Activated effector memory CD4-positive, alpha-beta T cell treated with anti-CD3 and anti-CD28 coated beads, Interleukin-2, amount 50 U/mL, for 16 hours (primary cell): ENCODE results near the gene OBSL1.
A peak's percentile ranks its signal among the peaks of the same experiment; 100 is the strongest.

Source experiments
- DNase-seq: peaks from one replicate; pipeline ENCODE4 v3.0.0-alpha.2; 2020

The OBSL1 gene

DNA sequence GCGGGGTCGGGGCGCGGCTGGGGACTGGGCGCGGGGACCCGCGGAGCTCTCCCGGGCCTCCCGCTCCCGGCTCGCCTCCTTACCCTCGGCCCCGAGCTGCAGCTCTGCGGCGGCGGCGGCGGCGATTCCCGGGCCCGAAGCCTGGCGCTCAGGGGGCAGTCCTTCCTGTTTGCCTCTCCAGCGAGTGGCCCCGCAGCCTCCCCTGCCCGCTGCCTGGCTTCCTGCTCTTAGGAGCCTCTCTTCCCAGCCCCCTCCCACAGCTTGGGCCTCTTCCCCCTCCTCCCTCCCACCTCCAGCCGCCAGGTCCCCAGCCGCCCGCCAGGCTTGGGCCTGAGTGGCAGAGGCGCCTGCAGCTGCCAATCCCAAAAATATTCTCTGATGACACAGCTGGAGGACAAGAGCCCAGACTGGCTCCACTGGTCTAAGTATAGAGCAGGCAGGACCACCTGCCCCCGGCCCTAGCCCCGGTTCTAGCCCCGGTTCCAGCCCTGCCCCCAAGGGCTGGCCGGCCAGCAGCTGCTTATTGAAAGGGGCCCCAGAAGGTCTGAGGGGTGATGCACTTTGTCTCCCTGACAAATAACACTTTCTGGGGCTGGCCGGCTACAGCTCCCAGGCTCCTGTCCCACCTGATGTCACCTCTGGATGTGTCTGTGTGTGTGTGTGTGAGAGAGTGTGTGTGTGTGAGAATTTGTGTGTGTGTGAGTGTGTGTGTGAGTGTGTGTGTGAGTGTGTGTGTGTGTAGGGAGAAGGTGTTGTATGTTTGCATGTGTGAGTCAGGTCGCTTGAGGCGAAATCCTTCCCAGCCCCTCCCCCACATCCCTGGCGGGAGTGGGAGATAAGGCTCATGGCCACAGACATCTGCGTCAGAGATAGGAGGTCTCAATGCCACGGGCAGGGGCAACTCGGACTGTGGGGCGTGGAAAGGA, at the start of gene OBSL1:
OBSL1 (minus strand) TSS at position 229 of the 926 bp plus-strand sequence. CDS start 307 bp downstream, outside the sequence.
- no peak for DNase-seq

DNA sequence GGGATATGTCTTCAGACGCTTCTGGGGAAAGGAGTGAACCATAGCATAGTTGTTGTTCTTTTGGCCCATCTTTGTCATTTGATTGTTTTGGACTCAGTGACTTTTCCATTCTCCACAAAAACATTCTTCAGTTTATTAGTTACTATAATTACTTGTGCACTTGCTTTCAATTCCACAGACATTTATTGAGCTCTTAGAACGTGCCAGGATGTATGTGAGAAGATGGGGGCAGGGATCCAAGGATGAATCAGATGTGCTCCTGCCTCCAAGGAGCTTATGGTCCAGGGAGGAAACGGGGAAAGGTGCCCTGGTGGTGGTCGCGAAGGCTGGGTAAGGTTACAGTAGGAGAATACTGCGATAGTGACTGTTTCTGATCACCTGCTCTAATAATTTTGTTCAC, 49.2 kb upstream of the OBSL1 start:
- no peak for DNase-seq

DNA sequence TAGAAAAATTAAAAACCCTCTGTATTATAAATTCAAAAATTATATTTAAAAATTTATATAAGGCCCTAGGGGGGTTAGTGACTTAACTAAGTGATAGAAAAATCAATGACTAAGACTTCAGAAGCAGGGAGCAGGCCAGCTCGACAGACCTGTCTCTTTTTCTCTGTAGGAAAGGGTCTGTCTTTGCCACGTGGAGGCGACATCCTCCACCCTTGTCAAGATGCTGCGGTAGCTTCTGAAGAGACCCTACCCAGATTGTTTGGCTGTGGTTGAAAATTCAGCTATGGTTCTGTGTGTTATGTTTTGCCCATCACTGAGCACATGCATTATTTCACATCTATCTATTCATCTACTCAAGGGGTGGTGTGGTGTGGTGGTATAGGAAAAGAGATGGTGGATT, 47.9 kb upstream of the OBSL1 start:
- no peak for DNase-seq

DNA sequence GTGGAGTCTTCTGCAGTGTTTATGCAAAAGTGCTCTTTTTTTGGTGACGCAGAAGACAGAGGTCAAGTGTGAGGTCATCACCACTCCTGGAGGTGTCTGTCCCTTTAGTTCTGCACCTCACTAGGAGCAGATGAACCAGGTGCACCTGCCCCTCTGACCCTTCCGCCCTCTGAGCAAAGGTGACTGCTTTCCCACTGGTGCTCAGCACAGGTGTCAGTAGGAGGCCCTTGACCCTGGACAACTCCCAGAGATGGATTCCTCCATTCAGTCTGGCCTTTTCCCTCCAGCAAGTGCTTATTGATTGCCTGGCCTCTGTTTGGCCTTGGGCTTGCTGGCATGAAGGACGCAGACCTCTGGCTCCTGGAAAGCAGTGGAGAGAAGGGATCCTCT, 47.4 kb upstream of the OBSL1 start:
- no peak for DNase-seq

DNA sequence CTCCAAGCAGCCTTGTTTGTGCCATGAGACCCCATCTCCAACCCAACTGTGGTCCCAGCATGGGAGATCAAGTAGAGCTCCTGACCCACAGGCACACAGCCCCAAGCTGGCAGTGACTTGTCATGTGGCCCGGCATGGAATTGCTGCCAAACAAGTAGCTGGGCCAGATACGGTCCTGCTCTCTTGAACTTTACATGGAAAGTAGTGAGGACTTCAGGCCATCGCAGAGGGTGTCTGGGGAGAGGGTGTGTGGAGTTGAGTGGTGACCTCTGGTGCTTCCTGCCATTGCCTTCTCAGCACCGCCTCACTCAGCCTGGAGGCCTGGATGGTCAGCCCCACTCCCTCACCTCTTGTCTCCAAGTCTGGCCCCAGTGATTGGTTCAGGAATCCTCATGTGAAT, 45.2 kb upstream of the OBSL1 start:
- no peak for DNase-seq

DNA sequence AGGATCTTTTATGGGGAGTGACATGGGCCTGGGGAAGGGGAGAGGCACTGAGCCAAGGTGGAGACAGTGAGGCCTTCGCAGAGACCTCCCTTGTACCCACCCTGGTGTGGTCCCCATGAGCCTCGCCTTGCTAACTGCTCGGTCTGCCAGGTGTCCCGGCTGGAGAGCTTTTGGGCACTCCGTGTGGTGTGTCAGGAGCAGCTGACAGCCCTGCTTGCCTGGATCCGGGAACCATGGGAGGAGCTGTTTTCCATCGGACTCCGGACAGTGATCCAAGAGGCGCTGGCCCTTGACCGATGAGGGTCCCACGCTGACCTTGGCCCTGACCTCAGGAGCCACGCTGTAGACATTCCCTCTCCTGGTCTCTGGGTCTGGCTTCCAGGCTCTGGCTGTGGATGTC, 44.6 kb upstream of the OBSL1 start:
- no peak for DNase-seq

DNA sequence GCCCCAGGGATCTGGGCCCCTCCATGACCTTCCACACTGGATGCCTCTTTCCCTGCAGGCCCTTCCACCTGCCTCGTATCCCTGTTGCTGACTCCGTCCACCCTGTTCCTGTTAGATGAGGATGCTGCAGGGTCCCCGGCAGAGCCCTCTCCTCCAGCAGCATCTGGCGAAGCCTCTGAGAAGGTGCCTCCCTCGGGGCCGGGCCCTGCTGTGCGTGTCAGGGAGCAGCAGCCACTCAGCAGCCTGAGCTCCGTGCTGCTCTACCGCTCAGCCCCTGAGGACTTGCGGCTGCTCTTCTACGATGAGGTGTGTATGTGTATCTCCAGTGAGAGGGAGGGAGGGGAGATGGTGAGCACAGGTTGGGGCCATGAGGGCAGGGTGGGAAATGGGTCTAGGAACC, 43.7 kb upstream of the OBSL1 start:
- DNase-seq = no peak

DNA sequence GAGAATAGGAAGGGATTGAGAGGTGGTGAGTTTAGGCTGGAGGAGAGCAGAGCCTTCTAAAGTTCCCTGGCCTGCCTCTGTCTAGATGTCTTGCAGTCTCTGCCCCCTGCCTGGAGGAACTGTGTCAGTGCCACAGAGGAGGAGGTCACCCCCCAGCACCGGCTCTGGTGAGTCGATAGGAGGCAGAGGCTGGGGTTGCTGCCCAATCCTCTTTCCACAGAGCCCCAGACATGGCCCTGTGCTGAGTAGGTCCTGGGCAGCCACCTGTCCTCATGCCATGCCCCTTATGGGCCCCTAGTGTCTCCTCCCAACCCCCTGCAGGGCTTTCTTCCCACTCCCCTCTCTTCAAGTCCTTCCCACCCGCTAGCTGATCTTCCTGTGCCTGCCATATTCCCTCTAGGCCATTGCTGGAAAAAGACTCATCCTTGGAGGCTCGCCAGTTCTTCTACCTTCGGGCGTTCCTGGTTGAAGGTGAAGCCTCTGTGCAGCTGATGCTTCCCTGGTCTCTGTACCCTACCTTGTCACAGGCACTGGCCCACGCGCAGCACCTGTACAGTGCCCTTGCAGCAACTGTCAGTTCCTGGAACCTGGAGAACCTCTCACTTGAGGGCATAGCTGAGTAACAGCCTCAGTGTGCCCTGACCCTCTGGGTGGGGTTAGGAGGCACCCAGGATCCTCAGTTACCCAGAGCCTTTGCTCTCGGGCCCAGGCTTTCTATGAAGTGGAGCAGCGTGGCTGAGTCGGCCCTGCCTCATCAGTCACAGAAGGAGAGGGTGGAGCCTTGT, 42.9 kb upstream of the OBSL1 start:
- no peak for DNase-seq

DNA sequence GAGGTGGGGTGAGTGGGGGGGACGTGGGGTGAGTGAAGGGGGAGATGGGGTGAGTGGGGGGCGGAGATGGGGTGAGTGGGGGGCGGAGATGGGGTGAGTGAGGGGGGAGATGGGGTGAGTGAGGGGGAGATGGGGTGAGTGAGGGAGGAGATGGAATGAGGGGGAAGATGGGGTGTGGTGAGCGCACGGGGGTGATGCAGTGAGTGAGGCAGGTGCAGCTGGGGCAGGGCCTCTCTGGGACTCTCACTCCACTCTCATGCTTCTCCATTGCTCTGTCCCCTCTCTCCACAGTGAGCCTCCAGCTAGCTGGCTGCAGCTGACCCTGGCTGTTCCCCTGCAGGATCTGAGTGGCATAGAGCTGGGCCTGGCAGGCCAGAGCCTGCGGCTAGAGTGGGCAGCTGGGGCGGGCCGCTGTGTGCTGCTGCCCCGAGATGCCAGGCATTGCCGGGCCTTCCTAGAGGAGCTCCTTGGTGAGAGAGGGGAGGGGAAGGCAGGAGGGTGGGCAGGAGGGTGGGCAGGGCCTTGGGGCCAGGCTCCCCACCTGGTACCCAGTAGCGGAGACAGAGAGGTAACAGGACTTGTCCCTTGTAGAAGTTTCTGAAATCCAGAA, 42.2 kb upstream of the OBSL1 start:
- DNase-seq = no peak

DNA sequence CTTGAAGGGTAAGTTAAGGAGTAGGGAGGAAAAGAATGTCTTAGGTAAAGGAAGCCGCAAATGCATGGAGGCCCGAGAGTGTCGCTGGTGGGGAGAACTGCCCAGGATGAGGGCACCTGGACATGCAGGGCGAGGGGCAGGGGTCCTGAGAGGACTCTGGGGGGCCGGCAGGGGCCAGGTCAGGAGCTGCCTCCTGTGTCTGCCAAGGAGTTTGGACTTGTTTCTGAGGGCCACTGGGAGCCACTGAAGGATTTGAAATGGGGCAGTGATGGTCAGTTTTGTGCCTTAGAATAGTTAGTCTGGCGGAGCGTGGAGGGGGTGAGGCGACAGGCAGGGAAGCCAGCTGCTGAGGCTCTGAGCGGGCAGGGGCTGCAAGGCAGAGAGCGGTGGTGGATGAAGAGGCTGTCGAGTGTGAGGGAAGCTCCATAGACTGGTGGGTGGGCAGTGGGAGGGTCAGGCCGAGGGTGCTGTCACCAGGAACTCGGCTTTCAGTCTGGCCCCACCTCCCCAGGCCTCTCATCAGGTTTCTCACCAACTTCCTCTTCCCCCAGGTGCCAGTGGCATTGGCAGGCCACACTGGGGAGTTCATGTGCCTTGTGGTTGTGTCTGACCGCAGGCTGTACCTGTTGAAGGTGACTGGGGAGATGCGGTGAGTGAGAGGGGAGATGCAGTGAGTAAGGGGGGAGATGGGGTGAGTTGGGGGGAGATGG, 41.4 kb upstream of the OBSL1 start:
- no peak for DNase-seq

DNA sequence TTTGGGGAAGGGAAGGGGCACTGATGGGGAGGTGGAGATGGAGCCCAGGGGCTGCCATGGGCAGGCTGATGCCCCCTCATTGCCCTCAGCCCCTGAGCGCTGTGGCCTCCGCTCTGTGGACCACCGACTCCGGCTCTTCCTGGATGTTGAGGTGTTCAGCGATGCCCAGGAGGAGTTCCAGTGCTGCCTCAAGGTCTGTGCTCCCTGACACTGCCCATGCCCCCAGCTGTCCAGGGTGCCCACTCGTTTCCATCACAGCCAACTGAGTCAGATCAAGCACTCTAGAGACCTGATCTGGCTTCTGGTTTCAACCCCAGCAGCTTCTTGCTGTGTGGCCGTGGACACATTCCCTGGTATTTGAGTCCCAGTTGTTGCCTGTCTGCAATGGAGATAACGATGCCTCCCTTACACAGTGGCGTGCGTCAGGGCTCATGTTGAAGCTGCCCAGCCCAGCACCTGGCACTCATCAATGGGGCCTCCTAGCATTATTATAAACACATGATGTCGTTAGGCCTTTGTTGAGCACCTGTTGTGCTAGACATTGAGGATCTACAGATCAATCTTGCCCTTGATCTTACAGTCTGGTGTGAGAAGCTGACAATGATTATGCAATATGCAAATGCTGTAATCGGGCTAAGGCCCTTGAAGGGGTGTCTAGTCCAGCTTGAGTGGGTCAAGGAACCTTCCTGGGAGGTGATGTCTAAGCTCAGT, 40.7 kb upstream of the OBSL1 start:
- no peak for DNase-seq

DNA sequence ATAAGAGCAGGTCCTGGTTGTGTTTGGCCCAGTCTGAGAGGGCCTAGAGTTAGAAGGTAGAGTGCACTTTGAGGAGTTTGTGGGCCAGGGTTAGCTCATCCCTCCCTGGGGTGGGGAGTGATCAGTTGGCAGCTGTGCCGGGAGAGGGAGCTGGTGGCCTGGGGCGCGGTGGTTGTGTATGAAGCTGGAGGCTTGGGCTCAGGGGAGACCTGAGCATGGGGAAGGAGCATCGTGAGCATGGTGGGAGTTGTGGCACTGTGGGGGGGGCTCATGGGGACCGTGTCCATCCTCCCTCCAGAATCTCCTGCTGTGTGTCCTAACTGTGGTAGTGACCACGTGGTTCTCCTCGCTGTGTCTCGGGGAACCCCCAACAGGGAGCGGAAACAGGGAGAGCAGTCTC, 40.0 kb upstream of the OBSL1 start:
- no peak for DNase-seq

DNA sequence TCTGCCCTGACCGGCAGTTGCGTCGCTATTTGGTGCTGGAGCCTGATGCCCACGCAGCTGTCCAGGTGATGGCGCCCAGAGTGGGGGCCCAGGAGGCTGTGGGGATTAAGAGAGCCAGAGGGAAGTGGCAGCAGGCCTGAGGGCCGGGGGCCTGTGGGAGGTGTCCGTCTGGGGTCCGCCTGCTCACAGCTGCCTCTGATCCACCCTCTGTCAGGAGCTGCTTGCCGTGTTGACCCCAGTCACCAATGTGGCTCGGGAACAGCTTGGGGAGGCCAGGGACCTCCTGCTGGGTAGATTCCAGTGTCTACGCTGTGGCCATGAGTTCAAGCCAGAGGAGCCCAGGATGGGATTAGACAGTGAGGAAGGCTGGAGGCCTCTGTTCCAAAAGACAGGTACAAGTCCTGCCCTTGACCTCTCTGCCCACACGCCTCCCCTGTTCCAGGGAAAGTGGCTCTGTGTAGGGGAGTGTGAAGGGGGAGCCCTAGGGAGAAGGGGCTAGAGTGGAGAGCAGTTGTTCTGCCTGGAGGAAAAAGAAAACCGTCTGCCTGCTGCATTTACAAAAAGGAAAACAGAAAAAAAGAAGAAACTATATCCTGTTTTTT, 37.9 kb upstream of the OBSL1 start:
- DNase-seq = no peak

DNA sequence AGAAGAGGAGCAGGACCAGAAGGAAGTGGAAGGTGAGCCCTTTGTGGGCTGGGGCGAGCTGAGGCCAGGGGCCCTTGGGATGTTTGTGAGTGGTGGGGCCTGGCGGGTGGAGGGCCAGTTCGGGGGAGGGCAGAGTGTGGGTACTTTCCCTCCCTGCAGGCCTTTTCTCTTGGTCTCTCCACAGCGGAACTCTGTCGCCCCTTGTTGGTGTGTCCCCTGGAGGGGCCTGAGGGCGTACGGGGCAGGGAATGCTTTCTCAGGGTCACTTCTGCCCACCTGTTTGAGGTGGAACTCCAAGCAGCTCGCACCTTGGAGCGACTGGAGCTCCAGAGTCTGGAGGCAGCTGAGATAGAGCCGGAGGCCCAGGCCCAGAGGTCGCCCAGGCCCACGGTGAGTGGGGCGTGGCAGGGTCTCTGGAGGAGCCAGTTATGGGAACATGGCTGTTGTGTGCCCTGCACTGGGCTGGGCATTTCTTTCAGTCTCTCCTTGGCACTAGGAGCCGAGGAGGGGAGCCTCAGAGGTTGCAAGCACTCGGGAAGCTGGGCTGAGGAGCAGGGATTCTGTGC, 37.1 kb upstream of the OBSL1 start:
- no peak for DNase-seq

DNA sequence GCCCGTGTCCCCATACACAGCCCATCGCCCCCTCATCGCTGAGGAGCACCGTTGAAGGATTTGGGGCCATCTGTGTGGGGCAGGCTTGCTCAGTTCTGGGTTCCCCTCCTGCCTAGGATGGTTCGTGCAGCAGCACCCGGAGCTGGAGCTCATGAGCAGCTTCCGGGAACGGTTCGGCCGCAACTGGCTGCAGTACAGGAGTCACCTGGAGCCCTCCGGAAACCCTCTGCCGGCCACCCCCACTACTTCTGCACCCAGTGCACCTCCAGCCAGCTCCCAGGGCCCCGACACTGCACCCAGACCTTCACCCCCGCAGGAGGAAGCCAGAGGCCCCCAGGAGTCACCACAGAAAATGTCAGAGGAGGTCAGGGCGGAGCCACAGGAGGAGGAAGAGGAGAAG, 36.6 kb upstream of the OBSL1 start:
- DNase-seq = no peak

DNA sequence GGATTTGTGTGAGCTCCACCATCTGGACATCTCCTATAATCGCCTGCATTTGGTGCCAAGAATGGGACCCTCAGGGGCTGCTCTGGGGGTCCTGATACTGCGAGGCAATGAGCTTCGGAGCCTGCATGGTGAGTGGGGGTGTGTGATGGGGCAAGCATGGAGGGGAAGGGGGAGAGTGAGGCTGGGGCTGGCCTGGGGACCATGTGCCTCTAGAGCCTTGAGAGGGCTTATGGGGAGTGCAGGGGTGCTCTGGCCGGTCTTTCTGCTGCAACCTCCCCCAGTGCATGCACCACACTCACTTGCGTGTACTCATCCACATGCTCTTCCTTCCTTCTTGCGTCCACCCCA, 34.2 kb upstream of the OBSL1 start:
- DNase-seq = no peak

DNA sequence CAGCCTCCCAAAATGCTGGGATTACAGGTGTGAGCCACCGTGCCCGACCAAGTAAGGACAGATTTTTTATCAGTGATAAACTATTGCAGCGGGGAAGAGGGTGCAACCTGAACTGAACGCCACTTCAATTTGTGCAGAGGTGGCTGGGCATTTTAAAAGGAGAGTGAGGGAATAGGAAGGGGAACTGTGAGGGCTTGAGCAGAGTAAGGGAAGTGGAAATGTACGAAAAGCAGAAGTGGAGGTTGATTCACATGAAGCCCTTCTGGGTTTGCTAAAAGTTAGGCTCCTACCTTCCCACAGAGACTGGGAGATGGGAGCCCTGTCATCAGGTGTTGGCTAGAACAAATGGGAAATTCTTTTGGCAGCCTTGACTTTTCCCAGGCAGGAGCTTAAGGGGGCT, 32.4 kb upstream of the OBSL1 start:
- no peak for DNase-seq

DNA sequence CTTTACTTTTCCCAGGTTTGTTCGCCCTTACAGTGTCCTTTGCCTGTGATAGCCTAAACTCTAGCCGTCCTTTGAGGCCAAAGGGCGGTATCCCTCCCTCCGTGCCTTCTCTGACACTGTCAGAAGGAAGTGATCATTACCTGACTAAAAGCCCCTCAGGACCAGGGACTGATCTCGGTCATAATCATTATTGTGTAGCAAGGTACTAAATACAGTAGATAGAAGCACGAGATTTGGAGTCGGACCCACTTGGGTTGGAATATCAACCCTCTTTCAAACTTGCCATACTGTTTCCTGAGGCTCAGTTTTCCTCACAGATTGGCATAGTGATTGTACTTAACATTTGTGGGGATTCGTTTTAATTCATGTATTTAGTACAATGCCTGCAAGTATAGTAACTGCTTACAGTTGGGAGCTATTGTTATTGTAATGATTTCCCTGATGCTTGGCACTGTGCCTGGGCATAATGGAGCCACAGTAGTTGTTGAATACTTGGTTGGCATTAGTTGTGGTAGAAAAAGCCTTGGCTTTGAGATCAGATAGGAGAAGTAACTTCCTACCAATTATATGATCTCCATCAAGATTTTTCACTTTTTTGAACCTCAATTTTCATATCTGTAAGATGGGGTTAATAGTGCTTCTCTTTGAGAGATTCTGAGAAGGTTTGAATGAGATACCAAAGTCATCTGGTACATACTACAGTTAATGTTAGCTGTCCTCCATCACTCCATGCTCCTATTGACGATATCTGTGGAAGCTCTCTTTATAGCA, 27.2 kb upstream of the OBSL1 start:
- no peak for DNase-seq

DNA sequence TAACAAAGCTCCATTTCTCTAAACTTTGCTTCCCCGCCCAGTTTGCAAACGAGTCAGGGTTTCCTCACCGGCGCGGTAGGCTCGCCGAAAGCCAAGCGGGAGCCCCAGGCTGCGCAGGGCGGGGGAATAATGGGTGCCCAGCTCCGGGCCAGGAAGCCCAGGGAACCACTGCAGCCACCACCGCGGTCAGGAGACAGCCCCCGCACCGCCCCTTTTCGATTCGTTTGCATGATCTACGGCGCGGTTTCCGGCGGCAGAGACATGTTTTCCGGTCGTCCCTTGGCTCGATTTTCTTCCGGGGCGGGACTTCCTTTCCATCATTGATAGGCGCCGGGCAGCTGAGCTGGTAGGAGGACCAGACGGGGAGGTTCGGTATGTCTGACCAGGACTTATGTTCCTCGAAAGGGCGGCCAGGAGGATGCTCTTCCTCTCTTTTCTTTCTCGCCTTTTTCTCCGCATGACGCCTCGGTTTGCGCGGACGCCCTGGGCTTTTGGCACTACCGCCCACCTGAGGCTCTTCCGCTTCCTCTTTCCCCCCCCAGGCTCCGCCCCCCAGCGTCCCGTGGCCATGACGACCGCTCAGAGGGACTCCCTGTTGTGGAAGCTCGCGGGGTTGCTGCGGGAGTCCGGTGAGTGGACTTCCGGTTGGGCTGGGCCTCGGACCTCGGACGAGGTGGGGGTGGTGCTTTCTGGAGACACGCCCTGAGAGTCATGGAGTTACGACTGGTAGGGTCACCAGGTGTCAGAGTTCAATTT, 26.4 kb upstream of the OBSL1 start, which contains the start of gene STK11IP:
STK11IP (plus strand) TSS at position 306 of the 756 bp plus-strand sequence; CDS start at position 569, 263 bp downstream.
- peak; percentile 96 for DNase-seq

DNA sequence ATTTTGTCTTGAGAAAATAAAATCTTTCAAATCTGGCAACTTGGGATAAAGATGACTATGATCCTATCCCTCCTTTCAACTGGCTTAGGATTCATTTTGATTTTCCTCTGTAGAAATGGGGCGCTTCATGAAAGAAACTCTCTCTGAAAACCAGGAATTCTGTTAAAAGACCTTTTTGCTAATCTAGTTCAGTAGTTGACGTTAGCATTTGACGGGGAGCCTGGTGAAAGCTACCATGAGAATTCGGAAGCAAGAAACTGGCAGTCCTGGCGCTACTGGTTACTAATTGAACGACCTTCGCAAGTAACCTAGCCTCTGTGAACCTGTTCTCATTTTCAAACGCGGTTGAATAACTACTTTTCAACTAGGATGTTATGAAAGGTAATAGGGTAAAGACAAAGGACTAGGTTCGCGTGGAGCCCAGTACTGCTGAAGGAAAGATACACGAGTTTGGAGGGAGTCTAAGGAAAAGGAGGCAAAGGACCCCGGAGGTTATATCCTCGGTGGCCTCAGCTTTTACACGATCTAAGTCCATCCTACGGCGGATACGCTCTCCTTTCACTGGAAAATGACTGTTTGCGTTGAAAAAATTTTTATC, 25.7 kb upstream of the OBSL1 start:
- DNase-seq = no peak
